HG03460 (cell line): ENCODE results near the gene KLHL36.
A peak's percentile ranks its signal among the peaks of the same experiment; 100 is the strongest.
"Not testable (repeated sequence)": the region's sequence is repeated elsewhere in the genome, so short reads cannot be mapped to it uniquely, and the experiment has no call there.

Experiments used
- ATAC-seq: cut with Tn5 transposase; IDR thresholded peaks from one replicate; pipeline ENCODE4 v1.9.1; 2021; ENCODE audit not compliant: unreplicated experiment

Gene KLHL36

GRCh38 chr16:84690088-84690819 lies 41.9 kb downstream of the KLHL36 start:
- ATAC-seq = no peak

GRCh38 chr16:84692451-84693214 lies 44.3 kb downstream of the KLHL36 start:
- ATAC-seq = no peak

GRCh38 chr16:84693869-84694268 lies 45.6 kb downstream of the KLHL36 start:
- not testable (repeated sequence) for ATAC-seq

GRCh38 chr16:84694980-84695379 lies 46.7 kb downstream of the KLHL36 start:
- ATAC-seq = no peak

- ATAC-seq = no peak
Observed at GRCh38 chr16:84699147-84699711, 50.9 kb downstream of the KLHL36 start.

GRCh38 chr16:84699712-84700445 lies 51.6 kb downstream of the KLHL36 start, which contains the start of gene USP10:
USP10 (plus strand) TSS chr16:84700000; CDS start chr16:84700091, 91 bp downstream.
- peak; percentile 83 for ATAC-seq

- ATAC-seq = peak; percentile 41
Observed at GRCh38 chr16:84700446-84701300, 52.4 kb downstream of the KLHL36 start.

GRCh38 chr16:84703681-84704080 lies 55.4 kb downstream of the KLHL36 start:
- no peak for ATAC-seq

GRCh38 chr16:84704253-84704652 lies 55.9 kb downstream of the KLHL36 start:
- ATAC-seq = no peak

- no peak for ATAC-seq
Observed at GRCh38 chr16:84706856-84707255, 58.5 kb downstream of the KLHL36 start.

GRCh38 chr16:84709609-84710008 lies 61.3 kb downstream of the KLHL36 start:
- ATAC-seq = no peak

GRCh38 chr16:84710686-84711085 lies 62.4 kb downstream of the KLHL36 start:
- ATAC-seq = no peak
